ENCODE data around the gene NDUFA11. TPM values are rescaled to one million over a fixed set of nuclear protein-coding genes. Genes with fewer than 3 reads are reported as not detected.

NDUFA11 gene
- total RNA-seq, 4 donors from 2014 or later = 149 to 352 (median 235) TPM

DNA sequence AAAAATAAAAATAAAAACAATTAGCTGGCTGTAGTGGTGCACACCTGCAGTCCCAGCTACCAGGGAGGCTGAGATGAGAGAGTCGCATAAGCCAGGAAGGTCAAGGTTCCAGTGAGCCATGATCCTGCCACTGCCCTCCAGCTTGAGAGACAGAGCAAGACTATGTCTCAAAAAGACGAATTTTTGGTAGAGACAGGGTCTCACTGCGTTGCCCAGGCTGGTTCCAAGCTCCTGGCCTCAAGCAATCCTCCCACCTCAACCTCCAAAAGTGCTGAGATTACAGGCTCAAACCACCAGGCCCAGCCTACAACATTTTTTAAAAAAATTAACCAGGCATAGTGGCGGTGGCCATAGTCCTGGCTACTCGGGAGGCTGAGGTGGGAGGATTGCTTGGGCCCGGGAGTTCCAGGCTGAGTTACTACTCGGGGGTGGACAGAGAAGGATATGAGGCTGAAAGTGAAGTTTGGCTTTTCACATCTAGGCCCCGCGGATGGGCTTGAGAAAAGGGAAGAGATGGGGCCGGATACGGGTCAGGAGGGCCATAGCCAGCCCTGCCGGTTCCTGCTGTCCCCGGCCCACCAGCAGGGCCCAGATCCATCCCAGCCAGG is 10.2 kb downstream of the NDUFA11 start:
- H3K4me3 ChIP-seq = no peak overlapping the region
- in situ Hi-C loops (cut with MboI; ENCODE audit: low pct_ligation_motif_present in 1 of 4, low pct_unique_long_range_greater_than_20kb in 1 of 4, low sequenced_read_pairs in 3 of 4) (loop anchor here in 1 of 4 donors (10.0 kb wide), 1 partner anchor 89 kb away; the partner anchor contains the start of gene NRTN), intact Hi-C loops (cut with DNase I; ENCODE audit: low total_unique reads) (loop anchor here (2.0 kb wide), 1 partner anchor 89 kb away; the partner anchor contains the start of gene NRTN)
- H3K27ac ChIP-seq = no peak overlapping the region
- TF ChIP-seq POLR2AphosphoS5 (IDR thresholded peaks at IDR 0.05) = no peak
- TF ChIP-seq EP300 (IDR thresholded peaks at IDR 0.05; ENCODE audit: low read depth) = no peak
- TF ChIP-seq POLR2A (IDR thresholded peaks at IDR 0.05) = no peak
- TF ChIP-seq, protein P1, sequence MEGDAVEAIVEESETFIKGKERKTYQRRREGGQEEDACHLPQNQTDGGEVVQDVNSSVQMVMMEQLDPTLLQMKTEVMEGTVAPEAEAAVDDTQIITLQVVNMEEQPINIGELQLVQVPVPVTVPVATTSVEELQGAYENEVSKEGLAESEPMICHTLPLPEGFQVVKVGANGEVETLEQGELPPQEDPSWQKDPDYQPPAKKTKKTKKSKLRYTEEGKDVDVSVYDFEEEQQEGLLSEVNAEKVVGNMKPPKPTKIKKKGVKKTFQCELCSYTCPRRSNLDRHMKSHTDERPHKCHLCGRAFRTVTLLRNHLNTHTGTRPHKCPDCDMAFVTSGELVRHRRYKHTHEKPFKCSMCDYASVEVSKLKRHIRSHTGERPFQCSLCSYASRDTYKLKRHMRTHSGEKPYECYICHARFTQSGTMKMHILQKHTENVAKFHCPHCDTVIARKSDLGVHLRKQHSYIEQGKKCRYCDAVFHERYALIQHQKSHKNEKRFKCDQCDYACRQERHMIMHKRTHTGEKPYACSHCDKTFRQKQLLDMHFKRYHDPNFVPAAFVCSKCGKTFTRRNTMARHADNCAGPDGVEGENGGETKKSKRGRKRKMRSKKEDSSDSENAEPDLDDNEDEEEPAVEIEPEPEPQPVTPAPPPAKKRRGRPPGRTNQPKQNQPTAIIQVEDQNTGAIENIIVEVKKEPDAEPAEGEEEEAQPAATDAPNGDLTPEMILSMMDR (IDR thresholded peaks at IDR 0.05) = no peak
- peaks cover 21% of the 10 kb centered on the region for H3K27me3 ChIP-seq
- H3K9me3 ChIP-seq = no peaks in the 10 kb centered on the region
- H3K36me3 ChIP-seq = peaks cover 0 to 15% (median 3%) of the 10 kb centered on the region in 4 donors
- DNase-seq = no peak
- peaks cover 6 to 17% (median 12%) of the 10 kb centered on the region in 4 donors for H3K4me1 ChIP-seq
- 66 to 100% methylated on average over 2 to 13 of the region's 13 CpGs for WGBS, 2 donors (ENCODE audit: low coverage in 1 of 2)

DNA sequence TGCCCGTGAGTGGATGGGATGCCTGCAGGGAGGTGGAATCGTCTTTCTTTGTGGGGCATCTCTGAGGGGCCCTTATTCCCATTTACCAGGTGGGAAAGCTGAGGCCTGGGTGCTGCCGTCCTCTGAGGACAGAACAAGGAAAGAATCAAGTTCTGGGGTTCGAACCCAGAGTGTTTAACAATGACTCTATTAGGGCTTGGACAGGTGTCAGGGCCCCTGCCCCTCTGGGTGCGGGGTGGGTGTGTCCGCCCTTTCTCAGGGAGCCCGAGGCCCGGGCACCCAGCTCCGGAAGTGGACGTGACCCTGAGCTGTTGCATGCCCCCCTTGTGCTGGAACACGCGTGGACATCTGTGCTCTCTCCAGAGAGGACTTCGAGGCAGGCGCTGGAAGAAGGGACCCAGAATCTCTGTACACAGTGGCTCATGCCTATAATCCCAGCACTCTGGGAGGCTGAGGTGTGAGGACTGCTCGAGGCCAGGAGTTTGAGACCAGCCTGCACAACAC is 10.8 kb downstream of the NDUFA11 start:
- H3K4me3 ChIP-seq = no peak overlapping the region
- H3K27me3 ChIP-seq = peaks cover 21% of the 10 kb centered on the region
- TF ChIP-seq, protein P1 (IDR thresholded peaks at IDR 0.05) = no peak
- TF ChIP-seq EP300 (IDR thresholded peaks at IDR 0.05; ENCODE audit: low read depth) (no peak), POLR2AphosphoS5 (IDR thresholded peaks at IDR 0.05) (no peak), POLR2A (IDR thresholded peaks at IDR 0.05) (no peak)
- intact Hi-C loops (cut with DNase I; ENCODE audit: low total_unique reads) (loop anchor here (2.0 kb wide), 1 partner anchor 88 kb away; the partner anchor contains the start of gene NRTN), in situ Hi-C loops (cut with MboI; ENCODE audit: low pct_ligation_motif_present in 1 of 4, low pct_unique_long_range_greater_than_20kb in 1 of 4, low sequenced_read_pairs in 3 of 4) (loop anchor here in 1 of 4 donors (10.0 kb wide), 1 partner anchor 88 kb away; the partner anchor contains the start of gene NRTN)
- H3K36me3 ChIP-seq = peaks cover 0 to 15% (median 3%) of the 10 kb centered on the region in 4 donors
- no peak overlapping the region for H3K27ac ChIP-seq
- no peak for DNase-seq
- H3K9me3 ChIP-seq = no peaks in the 10 kb centered on the region
- 57 to 60% methylated on average over 3 to 15 of the region's 15 CpGs for WGBS, 2 donors (ENCODE audit: low coverage in 1 of 2)
- peaks cover 6 to 17% (median 12%) of the 10 kb centered on the region in 4 donors for H3K4me1 ChIP-seq

DNA sequence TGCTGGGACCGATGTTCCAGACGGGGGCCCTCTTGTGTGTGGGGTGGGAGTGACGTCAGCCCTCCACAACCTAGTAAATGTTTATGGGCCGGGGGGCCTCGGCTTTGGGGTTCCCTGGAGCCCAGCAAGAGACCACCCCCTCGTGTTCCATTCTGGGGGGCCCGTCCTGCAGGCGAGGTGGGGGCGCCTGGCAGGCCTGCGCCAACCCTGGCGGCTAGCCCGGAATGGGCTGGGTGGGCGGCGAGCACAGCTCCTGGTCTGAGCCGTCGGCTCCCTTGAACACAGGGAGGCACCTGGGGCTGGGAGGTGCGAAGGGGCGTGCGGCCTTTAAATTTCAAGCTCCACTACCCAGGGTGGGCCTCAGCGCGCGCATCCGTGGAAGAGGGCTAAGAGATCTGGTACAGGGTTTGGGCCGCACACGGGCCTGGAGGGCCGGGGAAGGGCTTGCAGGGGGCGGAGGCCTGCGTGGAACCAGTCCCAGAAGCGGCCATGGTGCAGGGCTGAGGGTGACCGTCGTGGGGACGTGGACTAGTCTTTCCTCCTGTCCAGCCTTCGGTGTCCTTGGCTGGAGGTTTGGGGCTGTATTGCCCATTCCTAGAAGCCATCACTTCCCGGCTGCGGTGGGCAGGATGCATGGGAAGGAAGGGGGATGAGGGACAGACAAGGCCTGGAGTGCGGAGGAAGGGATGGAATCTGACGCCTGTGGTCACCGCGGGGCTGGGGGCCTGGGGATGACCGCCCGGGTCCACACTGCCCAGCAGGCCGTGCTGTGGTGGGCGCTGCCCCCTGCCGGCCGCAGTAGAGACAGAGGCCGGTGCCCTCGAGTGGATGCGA is 11.4 kb downstream of the NDUFA11 start:
- Histone ChIP-seq H3K36me3 (peaks cover 0 to 15% (median 3%) of the 10 kb centered on the region in 4 donors), H3K27me3 (peaks cover 21% of the 10 kb centered on the region), H3K9me3 (no peaks in the 10 kb centered on the region), H3K4me1 (peaks cover 6 to 17% (median 12%) of the 10 kb centered on the region in 4 donors), H3K27ac (no peak overlapping the region), H3K4me3 (no peak overlapping the region)
- TF ChIP-seq, protein P1 (IDR thresholded peaks at IDR 0.05) = peak; percentile 65 to 91 (median 78)
- peak in 1 of 3 donors; percentile 9 for TF ChIP-seq POLR2AphosphoS5 (IDR thresholded peaks at IDR 0.05)
- no peak for TF ChIP-seq EP300 (IDR thresholded peaks at IDR 0.05; ENCODE audit: low read depth)
- no peak for TF ChIP-seq POLR2A (IDR thresholded peaks at IDR 0.05)
- peak; percentile 58 for DNase-seq
- intact Hi-C loops (cut with DNase I; ENCODE audit: low total_unique reads) (loop anchor here (2.0 kb wide), 1 partner anchor 87 kb away; the partner anchor contains the start of gene NRTN), in situ Hi-C loops (cut with MboI; ENCODE audit: low pct_ligation_motif_present in 1 of 4, low pct_unique_long_range_greater_than_20kb in 1 of 4, low sequenced_read_pairs in 3 of 4) (loop anchor here in 1 of 4 donors (10.0 kb wide), 1 partner anchor 87 kb away; the partner anchor contains the start of gene NRTN)
- WGBS, 2 donors (ENCODE audit: low coverage in 1 of 2) = 14% methylated on average over 40 of the region's 48 CpGs; no CpG with 5 or more reads in 1 of the 2 donors
